ENCODE measurements around the gene TSSK3. TPM values are rescaled to one million over a fixed set of nuclear protein-coding genes. Genes with fewer than 3 reads are reported as not detected.

TSSK3 gene
- total RNA-seq, 1 experiment from 2014 or later = 3.9 TPM

DNA sequence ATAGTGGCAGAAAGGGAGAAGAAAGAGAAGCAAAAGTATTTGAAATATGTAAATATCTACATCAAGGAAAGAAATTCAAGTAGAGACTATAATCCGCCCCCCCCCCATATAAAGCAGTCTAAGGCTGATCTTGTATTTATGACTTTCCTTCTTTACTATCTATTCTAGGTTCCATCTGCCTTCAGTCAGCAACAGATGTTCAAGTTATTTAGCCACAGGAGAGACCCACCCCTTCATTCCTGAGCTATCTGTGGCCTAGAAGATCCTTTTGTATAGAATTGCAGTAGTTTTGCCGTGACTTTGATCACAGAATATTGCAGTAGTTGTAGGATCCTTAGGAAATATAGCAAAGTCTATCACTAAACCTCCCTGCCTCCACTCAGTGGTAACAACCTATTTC is 42.6 kb downstream of the TSSK3 start:
- CTCF ChIA-PET = no interaction called here
- POLR2A ChIA-PET (ENCODE audit: unreplicated experiment) = no interaction called here
- intact Hi-C loops (cut with micrococcal nuclease; ENCODE audit: unreplicated experiment) = loop anchor here (5.0 kb wide), 2 partner anchors 247 to 692 kb away; partner anchors contain the start of genes RBBP4 and ZBTB8OS
- Histone ChIP-seq H3K9me2 (ENCODE audit: insufficient read depth) (no peaks in the 10 kb centered on the region), H3K4me1 (replicated peaks; ENCODE audit: insufficient read depth) (peaks cover 23% of the 10 kb centered on the region), H3K27me3 (ENCODE audit: insufficient read depth, low read depth) (no peaks in the 10 kb centered on the region), H3K9me3 (ENCODE audit: insufficient read depth, low read depth) (no peaks in the 10 kb centered on the region), H3F3A (ENCODE audit: insufficient read depth, low read depth) (peaks cover 22% of the 10 kb centered on the region), H3K79me2 (ENCODE audit: low read depth) (no peaks in the 10 kb centered on the region), H3K4me3 (no peak overlapping the region), H4K20me1 (ENCODE audit: insufficient read depth) (no peaks in the 10 kb centered on the region), H3K27ac (no peak overlapping the region), H2AFZ (no peak overlapping the region), H3K36me3 (ENCODE audit: low read depth) (no peaks in the 10 kb centered on the region), H3K4me2 (no peak overlapping the region)
- BruUV-seq (replicated peaks) = no TSS peak
- DNase-seq = no peak
- TF ChIP-seq EZH2 (IDR thresholded peaks at IDR 0.05; ENCODE audit: low read depth) = no peak
- TF ChIP-seq, protein P1, sequence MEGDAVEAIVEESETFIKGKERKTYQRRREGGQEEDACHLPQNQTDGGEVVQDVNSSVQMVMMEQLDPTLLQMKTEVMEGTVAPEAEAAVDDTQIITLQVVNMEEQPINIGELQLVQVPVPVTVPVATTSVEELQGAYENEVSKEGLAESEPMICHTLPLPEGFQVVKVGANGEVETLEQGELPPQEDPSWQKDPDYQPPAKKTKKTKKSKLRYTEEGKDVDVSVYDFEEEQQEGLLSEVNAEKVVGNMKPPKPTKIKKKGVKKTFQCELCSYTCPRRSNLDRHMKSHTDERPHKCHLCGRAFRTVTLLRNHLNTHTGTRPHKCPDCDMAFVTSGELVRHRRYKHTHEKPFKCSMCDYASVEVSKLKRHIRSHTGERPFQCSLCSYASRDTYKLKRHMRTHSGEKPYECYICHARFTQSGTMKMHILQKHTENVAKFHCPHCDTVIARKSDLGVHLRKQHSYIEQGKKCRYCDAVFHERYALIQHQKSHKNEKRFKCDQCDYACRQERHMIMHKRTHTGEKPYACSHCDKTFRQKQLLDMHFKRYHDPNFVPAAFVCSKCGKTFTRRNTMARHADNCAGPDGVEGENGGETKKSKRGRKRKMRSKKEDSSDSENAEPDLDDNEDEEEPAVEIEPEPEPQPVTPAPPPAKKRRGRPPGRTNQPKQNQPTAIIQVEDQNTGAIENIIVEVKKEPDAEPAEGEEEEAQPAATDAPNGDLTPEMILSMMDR (conservative IDR thresholded peaks at IDR 0.05) = no peak

DNA sequence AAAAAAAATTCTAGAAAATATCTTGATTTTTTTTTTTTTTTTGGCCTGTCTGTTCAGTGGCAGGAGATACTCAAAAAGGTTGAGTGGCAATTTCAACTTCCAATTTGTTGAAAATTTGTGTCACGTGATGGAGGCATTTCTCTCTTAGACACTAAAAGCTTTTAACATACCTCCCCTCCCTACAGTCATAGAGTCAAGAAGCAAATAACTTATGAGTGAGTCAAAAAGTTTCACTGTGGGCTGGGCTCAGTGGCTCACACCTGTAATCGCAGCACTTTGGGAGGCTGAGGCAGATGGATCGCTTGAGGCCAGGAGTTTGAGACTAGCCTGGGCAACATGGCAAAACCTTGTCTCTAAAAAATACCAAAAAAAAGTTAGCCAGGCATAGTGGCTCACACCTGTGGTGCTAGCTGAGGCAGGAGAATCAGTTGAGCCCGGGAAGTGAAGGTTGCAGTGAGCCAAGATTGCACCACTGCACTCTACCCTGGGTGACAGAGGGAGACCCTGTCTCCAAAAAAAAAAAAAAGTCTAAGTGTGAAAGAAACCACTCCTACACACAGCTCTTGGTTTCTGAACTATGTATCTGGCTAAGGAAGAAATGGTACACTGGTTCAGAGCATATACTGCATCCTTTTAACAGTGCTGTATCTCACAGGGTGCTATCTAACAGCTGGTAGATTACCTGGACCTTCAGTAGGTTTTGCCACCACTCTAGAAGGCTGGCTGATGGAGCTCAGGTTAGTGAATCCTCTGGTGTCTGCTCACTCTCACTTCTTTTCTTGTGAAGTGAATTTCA is 43.5 kb downstream of the TSSK3 start:
- Histone ChIP-seq H3K79me2 (ENCODE audit: low read depth) (no peaks in the 10 kb centered on the region), H3K27ac (peak overlapping the region; percentile 38), H3K4me1 (replicated peaks; ENCODE audit: insufficient read depth) (peaks cover 23% of the 10 kb centered on the region), H3K4me3 (no peak overlapping the region), H3K4me2 (no peak overlapping the region), H4K20me1 (ENCODE audit: insufficient read depth) (no peaks in the 10 kb centered on the region), H3K9me2 (ENCODE audit: insufficient read depth) (no peaks in the 10 kb centered on the region), H3K27me3 (ENCODE audit: insufficient read depth, low read depth) (no peaks in the 10 kb centered on the region), H3F3A (ENCODE audit: insufficient read depth, low read depth) (peaks cover 22% of the 10 kb centered on the region), H3K9me3 (ENCODE audit: insufficient read depth, low read depth) (no peaks in the 10 kb centered on the region), H3K36me3 (ENCODE audit: low read depth) (no peaks in the 10 kb centered on the region), H2AFZ (no peak overlapping the region)
- no TSS peak for BruUV-seq (replicated peaks)
- ChIA-PET POLR2A (ENCODE audit: unreplicated experiment) (no interaction called here), CTCF (interaction anchor here (0.7 kb wide), 1 partner anchor 590 kb away, joined by 7 read pairs; the partner anchor contains the start of gene SPOCD1)
- TF ChIP-seq EZH2 (IDR thresholded peaks at IDR 0.05; ENCODE audit: low read depth) = no peak
- TF ChIP-seq, protein P1 (conservative IDR thresholded peaks at IDR 0.05) = no peak
- peak in 1 of 2 experiments; percentile 43 for DNase-seq
- intact Hi-C loops (cut with micrococcal nuclease; ENCODE audit: unreplicated experiment) = no loop called here

DNA sequence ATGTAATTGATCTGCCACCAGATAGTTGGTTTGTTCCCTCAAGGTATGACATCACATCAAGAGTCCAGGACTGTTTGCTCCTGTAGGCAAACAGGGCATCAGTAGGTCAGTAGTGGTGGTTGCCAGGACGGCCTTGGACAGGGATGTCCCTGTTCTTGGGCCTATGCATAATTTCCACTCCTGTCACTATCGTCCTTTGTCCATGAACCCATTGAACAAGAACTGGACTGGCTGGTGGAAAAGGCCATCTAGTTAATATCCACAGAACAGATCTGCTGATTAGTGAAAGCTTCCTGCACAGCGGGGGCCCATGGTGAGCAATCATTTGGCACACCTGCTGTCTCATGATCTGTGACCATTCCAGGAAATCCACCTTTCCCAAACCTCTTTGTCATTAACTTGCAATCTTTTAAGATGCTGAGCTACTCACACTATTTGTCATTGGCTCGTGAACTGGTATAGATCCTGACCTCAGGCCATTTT is 44.3 kb downstream of the TSSK3 start:
- H3K27ac ChIP-seq = peak overlapping the region; percentile 38
- TF ChIP-seq EZH2 (IDR thresholded peaks at IDR 0.05; ENCODE audit: low read depth) = no peak
- TF ChIP-seq, protein P1 (conservative IDR thresholded peaks at IDR 0.05) = no peak
- H3K9me3 ChIP-seq (ENCODE audit: insufficient read depth, low read depth) = no peaks in the 10 kb centered on the region
- H3K9me2 ChIP-seq (ENCODE audit: insufficient read depth) = no peaks in the 10 kb centered on the region
- ChIA-PET CTCF (no interaction called here), POLR2A (ENCODE audit: unreplicated experiment) (no interaction called here)
- BruUV-seq (replicated peaks) = no TSS peak
- H3K36me3 ChIP-seq (ENCODE audit: low read depth) = no peaks in the 10 kb centered on the region
- no peak overlapping the region for H3K4me2 ChIP-seq
- H4K20me1 ChIP-seq (ENCODE audit: insufficient read depth) = no peaks in the 10 kb centered on the region
- peak; percentile 40 to 91 for DNase-seq
- no peak overlapping the region for H3K4me3 ChIP-seq
- peaks cover 23% of the 10 kb centered on the region for H3K4me1 ChIP-seq (replicated peaks; ENCODE audit: insufficient read depth)
- no peaks in the 10 kb centered on the region for H3K79me2 ChIP-seq (ENCODE audit: low read depth)
- peaks cover 22% of the 10 kb centered on the region for H3F3A ChIP-seq (ENCODE audit: insufficient read depth, low read depth)
- H3K27me3 ChIP-seq (ENCODE audit: insufficient read depth, low read depth) = no peaks in the 10 kb centered on the region
- no peak overlapping the region for H2AFZ ChIP-seq
- intact Hi-C loops (cut with micrococcal nuclease; ENCODE audit: unreplicated experiment) = no loop called here
